Measurements from ENCODE around the gene AK8.

Gene AK8

DNA sequence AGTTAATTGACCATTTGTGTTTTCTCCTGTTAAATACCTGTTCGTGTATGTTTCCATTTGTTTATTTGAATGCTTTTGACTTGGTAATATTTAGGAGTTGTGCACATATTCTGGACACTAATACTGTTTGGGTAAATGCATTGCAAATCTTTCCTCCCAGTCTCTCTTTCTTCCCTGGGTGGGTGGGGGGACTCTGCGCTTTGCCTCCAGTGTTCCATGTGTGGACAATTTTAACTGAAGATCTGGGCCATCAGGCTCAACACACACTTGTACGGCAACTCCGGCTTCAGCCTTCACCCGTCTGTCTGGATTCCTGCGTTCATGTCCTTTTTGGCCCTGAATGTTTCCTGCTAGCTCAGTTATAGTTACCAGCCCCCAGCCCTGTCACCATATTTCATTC lies 167.8 kb downstream of the AK8 start:
- no peak for DNase-seq

DNA sequence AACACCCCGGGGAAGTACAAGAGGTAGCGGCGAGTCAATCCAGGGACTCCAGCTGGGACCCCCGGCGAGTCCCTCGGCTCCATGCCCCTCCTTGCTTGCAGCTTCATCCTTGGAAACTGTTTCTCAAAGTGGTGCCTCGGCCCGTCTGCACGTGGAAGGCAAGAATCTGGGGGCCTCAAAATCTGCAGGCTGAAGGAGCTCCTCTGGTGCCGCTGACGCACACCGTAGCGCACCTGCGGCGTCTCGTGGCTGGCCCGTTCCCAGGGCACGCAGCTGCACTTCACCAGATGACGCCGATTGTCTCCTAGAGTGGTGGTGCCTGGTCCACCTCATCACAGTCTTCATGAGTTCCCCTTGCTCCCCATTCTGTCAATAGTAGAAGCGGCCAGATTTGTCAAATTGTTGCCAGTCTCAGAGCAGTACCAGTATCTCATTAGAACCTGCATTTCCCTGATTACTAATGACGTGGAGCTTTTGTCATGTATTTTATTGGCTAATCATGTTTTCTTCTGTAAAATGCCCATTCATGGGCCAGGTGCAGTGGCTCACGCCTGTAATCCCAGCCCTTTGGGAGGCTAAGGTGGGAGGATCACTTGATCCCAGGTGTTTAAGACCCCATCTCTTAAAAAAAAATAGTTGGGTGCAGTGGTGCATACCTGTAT lies 169.2 kb downstream of the AK8 start:
- no peak for DNase-seq

DNA sequence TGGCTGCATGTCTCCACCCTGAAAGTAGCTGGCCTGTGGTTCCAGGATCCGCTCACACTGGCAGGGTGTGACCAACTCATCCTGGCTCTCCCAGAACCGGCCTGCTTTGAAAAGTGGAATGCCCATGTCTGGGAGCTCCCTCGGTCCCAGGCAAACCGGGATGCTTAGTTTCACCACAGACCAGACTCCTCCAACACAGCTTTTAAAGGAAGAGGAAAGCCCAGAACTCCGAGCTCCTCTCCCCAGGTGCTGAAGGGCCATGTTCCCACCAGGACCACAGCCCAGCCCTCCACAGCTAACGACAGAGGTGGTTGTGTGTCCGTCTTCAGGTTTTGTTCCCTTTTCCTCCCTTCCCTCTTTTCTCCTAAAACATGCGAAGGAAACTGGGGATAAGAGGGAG lies 169.8 kb downstream of the AK8 start:
- DNase-seq, result no peak

DNA sequence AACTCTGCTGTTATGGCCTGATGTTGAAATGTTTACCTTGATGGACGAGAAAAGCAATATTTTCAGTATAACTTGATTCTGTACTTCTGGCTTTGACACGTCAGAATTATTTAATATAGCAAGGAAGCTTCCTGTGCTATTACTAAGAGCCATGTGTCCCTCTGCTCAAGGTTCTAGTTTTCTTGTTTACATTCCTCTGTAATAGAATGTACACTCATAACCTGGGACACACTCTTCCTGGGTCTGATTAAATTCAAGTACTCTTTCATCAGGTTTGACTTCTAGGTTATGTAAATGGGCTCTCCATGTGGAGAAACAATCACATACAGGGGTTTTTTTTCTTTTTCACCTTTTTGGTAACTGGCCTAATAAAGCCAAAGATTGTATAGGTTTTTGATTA lies 174.7 kb downstream of the AK8 start:
- DNase-seq, result no peak

DNA sequence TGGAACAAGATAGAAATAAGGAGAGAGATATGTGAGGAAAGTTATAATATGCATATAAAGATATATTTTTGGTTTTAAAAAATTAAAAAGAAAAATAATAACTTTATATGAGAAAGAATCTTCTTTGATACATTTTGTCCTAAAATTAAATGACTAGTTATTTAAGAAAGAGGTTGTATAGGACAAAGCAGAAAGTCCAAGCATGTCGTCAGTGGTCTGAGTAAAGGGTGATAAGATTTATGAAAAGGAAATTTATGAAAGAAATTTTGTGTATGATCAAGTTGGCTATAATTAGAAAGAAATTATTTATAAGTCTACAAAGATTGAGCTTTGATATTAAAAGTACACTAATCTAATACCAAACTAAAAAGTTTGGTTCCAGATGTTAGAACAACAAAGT lies 175.8 kb downstream of the AK8 start:
- DNase-seq, result no peak

DNA sequence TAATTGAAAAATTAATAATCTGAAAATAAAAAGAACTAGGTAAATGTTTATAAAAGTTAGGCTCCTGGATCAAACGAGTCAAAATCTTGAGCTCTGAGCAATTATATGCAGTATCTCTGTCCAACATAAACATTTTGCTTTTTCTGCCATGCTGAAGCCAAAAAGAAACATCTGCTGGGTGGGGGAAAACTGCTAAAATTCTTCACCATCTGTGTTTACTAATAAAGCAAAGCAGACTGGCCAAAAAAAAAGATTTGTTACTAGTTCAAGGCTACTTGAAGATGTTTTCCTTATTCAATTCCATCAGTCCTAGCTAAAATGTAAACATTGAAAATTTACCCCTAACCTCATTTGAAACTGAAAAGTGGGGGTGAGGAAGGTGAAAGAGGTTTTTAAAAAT lies 178.1 kb downstream of the AK8 start:
- DNase-seq, result no peak

DNA sequence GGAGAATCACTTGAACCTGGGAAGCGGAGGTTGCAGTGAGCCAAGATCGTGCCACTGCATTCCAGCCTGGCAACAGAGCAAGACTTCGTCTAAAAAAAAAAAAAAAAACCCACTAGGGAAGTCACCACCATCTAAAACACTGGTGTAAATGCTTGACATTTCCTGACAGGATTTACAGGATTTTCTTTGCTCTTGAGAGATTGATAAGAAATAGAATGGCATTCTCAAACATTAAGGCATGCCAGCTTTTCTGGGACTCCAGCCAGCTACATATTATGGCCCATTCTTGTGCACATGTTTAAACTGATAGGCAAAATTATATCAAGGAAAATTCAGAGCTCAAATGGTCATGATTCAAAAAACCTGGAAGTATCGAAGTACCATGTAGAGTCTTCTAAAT lies 179.1 kb downstream of the AK8 start:
- no peak for DNase-seq

DNA sequence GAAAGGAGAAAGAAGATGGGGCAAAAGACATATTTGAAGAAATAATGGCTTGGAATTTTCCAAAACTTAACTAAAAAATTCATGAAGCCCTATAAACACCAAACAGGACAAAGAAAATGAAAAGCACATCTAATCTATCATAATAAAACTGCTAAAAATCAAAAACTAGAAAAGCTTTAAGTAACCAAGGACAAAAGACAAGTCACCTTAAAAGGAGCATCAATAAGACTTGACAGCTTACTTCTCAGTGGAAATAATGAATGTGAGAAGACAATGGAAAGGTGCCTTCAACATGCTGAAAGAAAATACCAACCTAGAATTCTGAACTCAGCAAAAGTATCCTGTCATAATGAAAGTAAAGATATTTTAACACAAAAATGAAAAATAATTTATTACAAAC lies 180.9 kb downstream of the AK8 start:
- no peak for DNase-seq

DNA sequence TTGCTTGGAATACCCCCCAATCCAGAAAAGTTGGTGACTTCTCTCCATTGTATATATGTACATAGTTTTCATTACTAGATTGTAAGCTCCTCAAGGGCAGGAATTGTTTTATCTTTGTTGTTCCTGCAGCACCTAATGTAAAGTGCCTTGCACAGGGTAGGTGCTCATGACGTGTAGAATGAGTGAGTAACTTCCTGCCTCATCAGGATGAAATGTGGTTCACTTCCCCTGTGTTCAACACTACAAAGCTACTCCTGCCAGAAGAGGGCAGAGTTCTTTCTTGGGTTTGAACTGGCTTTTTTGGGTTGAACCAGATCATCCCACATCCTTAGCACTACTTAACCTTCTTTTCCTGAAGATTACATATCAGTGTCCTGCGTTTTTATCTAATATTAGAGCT lies 183.9 kb downstream of the AK8 start:
- no peak for DNase-seq

DNA sequence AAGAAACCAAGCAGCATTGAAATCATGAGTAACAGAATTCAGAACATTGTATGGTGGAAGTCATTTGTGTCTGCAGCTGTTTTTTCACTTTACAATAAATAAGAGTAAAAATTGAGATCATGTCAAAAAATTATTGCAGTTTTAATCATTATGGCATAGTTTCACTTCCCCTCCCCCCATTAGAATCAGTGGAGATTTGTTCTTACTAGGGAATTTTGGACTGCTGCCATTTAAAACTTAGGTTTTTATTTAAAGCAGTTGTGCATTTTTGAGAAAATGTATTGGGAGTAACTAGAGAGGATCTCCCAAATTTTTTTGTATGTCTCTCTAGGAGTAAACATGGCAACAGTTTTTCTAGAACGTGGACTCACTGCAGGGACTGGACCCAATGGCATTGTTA lies 187.4 kb downstream of the AK8 start:
- no peak for DNase-seq

DNA sequence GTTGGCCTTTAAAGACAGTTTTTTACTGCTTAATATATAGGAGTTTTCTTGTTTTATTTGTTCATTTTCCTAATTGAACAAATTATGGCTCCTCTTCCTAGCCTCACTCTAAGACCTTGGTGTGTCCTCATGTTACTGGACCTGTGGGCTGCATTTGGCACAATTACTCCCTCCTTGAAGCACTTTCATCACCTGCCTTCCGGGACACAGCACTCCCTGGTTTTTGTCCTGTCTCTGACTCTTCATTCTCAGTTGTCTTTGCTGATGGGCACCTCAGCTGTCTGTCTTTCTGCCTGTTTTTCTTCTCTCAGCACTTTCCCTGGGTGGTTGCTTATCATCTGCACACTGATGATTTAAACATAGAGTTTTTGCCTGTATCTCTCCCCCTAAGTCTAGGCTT lies 194.2 kb downstream of the AK8 start:
- DNase-seq, result no peak

DNA sequence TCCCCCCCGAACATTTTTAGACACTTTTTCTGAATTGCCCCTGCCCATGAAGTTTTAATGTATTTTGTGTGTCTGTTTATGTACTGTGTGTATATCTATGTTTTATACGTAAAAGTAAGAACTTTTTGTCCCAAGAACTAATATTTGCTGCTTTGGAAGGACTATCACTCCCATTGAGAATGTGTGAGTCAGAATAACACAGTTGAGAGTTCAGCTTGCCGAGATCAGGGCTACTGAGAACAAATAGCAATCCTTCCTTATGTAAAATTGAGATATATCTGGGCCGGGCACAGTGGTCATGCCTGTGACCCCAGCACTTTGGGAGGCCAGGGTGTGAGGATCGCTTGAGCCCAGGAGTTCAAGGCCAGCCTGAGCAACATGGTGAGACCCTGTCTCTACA lies 196.5 kb downstream of the AK8 start:
- DNase-seq, result no peak

DNA sequence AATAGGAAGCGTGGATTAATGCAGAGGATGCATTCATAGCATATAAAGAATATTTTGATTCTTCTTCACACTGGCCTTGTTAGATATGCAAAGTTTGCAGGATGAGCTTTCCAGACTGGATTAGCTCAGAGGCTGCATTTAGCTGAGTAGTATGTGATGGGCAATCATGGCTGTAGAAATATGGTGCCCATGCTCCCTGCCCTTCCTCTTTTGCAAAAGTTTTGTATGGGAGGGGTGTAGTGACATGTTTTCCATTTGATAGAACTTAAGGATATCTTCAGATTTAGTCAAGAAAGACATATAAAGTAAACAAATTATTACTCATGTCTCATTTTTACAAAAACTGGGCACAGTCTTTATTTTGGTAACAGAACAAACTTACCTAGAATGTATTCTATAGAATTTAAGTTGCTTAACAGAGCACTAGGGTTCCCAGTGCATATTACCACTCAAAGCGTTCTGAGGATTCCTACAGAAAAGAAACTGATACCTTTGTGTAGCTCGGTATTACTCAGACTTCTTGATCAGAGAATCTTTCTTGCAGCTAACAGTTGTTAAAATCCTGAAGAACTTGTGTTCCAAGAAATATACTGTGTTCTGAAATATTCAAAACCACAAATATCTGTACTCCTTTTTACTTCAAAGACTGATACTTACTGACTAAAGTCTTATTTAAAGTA lies 198.0 kb downstream of the AK8 start:
- no peak for DNase-seq

DNA sequence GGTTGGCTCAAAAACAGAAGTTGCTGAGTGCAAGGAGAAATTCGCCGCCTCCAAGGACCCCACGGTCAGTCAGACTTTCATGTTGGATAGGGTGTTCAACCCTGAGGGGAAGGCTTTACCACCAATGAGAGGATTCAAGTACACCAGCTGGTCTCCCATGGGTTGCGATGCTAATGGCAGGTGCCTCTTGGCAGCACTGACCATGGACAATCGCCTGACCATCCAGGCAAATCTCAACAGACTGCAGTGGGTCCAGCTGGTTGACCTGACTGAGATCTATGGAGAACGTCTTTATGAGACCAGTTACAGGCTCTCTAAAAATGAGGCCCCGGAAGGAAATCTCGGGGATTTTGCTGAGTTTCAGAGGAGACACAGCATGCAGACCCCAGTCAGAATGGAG lies 200.1 kb downstream of the AK8 start:
- no peak for DNase-seq
